IPS-18a (cell line): Measurements from ENCODE around the gene LOXL4.

Experiments used
- H3K27ac ChIP-seq: one replicate; pipeline ENCODE4 v1.5.1; 2013; ENCODE audit warnings: low read length
- H3K27me3 ChIP-seq: one replicate; pipeline ENCODE4 v1.6.1; 2013; ENCODE audit warnings: mild to moderate bottlenecking, low read length; ENCODE audit not compliant: control insufficient read depth, insufficient read depth
- H3K36me3 ChIP-seq: one replicate; pipeline ENCODE4 v1.6.1; 2013; ENCODE audit warnings: low read depth, low read length; ENCODE audit not compliant: control insufficient read depth
- H3K4me1 ChIP-seq: one replicate; pipeline ENCODE4 v1.6.1; 2013; ENCODE audit warnings: low read depth, low read length; ENCODE audit not compliant: control insufficient read depth
- H3K4me3 ChIP-seq: one replicate; pipeline ENCODE4 v1.5.1; 2013; ENCODE audit warnings: low read length
- H3K9ac ChIP-seq: one replicate; pipeline ENCODE4 v1.6.1; 2013; ENCODE audit warnings: mild to moderate bottlenecking, low read length, moderate library complexity
- H3K9me3 ChIP-seq: one replicate; pipeline ENCODE4 v1.6.1; 2013; ENCODE audit warnings: low read depth, low read length; ENCODE audit not compliant: control insufficient read depth

Gene LOXL4

DNA sequence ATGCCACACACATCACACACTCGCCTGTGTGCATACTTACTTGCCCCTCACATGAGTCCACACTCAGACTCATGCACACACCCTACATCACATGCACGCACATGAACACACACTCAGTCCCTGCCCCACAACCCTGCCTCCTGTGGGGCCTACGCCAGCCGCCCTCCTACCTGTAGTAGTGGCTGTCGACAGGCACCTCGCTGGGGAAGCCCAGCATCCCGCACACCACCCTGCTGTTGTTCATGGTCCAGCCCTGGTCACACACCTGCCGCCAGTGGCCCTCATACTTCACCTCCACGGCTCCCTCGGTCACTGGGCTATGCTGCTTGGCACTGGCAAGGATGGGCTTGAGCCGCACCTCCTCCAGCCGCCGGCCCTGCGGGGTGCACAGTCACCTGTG is 7.2 kb downstream of the LOXL4 start:
- Histone ChIP-seq H3K27me3 (no peaks in the 10 kb centered on the region), H3K9ac (no peak overlapping the region), H3K4me3 (no peak overlapping the region), H3K9me3 (no peaks in the 10 kb centered on the region), H3K4me1 (no peaks in the 10 kb centered on the region), H3K36me3 (no peaks in the 10 kb centered on the region), H3K27ac (no peak overlapping the region)

DNA sequence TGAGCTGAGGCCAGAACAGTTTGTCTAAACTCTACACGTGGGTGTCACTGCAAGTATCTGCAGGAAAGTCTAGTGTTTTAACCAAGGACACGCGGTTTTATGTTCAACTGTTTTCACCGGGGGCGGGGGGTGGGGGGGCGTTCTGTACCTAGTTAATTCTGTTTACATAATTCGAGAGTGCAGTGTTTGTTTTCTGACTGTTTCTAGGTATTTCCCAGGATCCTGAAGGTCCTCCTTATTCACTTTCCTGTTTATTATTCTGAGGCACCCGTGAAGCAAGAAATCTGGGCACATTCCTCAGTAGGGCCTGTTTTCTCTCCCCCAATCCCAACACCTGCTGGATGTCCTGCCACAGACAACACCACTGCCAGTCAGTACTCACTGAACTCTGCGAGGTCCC is 7.6 kb downstream of the LOXL4 start:
- H3K27me3 ChIP-seq, result no peaks in the 10 kb centered on the region
- no peak overlapping the region for H3K27ac ChIP-seq
- H3K4me3 ChIP-seq, result no peak overlapping the region
- H3K9me3 ChIP-seq, result no peaks in the 10 kb centered on the region
- no peak overlapping the region for H3K9ac ChIP-seq
- no peaks in the 10 kb centered on the region for H3K4me1 ChIP-seq
- no peaks in the 10 kb centered on the region for H3K36me3 ChIP-seq

DNA sequence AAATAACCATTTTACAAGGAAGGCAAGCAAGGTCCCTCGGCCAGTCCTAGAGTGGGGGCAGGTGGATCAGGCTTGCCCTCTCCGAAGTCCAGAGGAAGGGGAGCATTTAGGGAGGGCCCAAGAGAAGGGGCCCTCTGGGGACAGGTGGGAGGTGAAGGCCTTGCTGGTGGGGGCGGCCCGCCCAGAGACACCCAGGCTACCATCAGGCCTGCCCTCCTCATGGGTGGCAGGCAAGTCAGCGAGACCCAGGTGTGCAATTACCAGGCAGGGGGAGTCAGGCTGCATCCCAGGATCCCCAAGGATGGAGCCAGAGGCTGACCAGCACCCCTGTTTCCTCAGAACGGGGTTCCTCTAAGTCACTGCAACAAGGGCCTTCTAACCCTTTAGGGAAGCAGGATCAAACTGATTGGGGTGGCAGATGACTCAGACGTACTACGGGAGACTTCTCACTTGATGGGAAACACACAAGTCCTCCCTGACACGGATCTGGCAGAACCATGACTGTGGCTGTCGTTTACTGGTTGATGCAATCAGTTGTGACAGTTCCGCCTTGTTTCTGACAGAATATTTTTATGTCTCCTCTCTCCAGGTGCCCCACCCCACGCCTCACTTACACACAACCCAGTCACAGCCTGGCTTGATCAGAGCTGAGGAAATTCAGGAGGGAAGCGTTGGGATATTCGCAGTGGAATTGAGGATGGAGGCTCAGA is 8.2 kb downstream of the LOXL4 start:
- no peak overlapping the region for H3K27ac ChIP-seq
- no peak overlapping the region for H3K4me3 ChIP-seq
- no peaks in the 10 kb centered on the region for H3K36me3 ChIP-seq
- no peaks in the 10 kb centered on the region for H3K27me3 ChIP-seq
- H3K9me3 ChIP-seq, result no peaks in the 10 kb centered on the region
- H3K9ac ChIP-seq, result no peak overlapping the region
- no peaks in the 10 kb centered on the region for H3K4me1 ChIP-seq

- Histone ChIP-seq H3K27me3 (no peaks in the 10 kb centered on the region), H3K9me3 (no peaks in the 10 kb centered on the region), H3K36me3 (no peaks in the 10 kb centered on the region), H3K9ac (no peak overlapping the region), H3K4me3 (no peak overlapping the region), H3K27ac (no peak overlapping the region), H3K4me1 (no peaks in the 10 kb centered on the region)
These were observed 9.1 kb downstream of the LOXL4 start for GRCh38 chr10:98258683-98259454.

DNA sequence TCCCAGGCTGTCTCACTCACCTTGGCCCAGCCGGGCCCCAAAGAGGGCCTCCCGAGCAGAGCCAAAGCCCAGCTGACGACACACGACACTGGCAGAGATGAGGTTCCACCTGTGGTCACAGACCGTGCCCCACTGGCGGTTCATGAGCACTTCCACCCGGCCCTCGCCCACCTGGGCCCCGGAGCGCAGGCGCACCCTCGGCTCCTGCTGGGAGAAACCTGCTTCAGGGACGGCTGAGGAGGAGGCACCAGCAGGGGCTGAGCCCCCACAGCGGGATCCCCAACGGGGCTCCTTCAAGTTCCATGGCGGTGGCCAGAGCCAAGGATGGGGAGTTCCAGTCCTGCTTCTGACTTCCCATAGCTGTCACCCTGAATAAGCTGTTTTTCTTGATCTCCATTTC is 10.0 kb downstream of the LOXL4 start:
- Histone ChIP-seq H3K27ac (no peak overlapping the region), H3K27me3 (no peaks in the 10 kb centered on the region), H3K4me3 (no peak overlapping the region), H3K36me3 (no peaks in the 10 kb centered on the region), H3K9me3 (no peaks in the 10 kb centered on the region), H3K9ac (no peak overlapping the region), H3K4me1 (no peaks in the 10 kb centered on the region)

- Histone ChIP-seq H3K27me3 (no peaks in the 10 kb centered on the region), H3K4me1 (no peaks in the 10 kb centered on the region), H3K27ac (no peak overlapping the region), H3K9me3 (no peaks in the 10 kb centered on the region), H3K36me3 (no peaks in the 10 kb centered on the region), H3K9ac (no peak overlapping the region), H3K4me3 (no peak overlapping the region)
These were observed 10.8 kb downstream of the LOXL4 start for GRCh38 chr10:98257198-98257597.

GRCh38 chr10:98256692-98257091 is 11.3 kb downstream of the LOXL4 start:
- H3K27ac ChIP-seq, result no peak overlapping the region
- H3K9me3 ChIP-seq, result no peaks in the 10 kb centered on the region
- no peaks in the 10 kb centered on the region for H3K27me3 ChIP-seq
- H3K9ac ChIP-seq, result no peak overlapping the region
- no peak overlapping the region for H3K4me3 ChIP-seq
- H3K36me3 ChIP-seq, result no peaks in the 10 kb centered on the region
- H3K4me1 ChIP-seq, result peaks cover 2% of the 10 kb centered on the region

- Histone ChIP-seq H3K4me1 (peaks cover 2% of the 10 kb centered on the region), H3K27ac (no peak overlapping the region), H3K4me3 (no peak overlapping the region), H3K9ac (no peak overlapping the region), H3K36me3 (no peaks in the 10 kb centered on the region), H3K27me3 (no peaks in the 10 kb centered on the region), H3K9me3 (no peaks in the 10 kb centered on the region)
These were observed 12.7 kb downstream of the LOXL4 start for GRCh38 chr10:98255146-98255877.

DNA sequence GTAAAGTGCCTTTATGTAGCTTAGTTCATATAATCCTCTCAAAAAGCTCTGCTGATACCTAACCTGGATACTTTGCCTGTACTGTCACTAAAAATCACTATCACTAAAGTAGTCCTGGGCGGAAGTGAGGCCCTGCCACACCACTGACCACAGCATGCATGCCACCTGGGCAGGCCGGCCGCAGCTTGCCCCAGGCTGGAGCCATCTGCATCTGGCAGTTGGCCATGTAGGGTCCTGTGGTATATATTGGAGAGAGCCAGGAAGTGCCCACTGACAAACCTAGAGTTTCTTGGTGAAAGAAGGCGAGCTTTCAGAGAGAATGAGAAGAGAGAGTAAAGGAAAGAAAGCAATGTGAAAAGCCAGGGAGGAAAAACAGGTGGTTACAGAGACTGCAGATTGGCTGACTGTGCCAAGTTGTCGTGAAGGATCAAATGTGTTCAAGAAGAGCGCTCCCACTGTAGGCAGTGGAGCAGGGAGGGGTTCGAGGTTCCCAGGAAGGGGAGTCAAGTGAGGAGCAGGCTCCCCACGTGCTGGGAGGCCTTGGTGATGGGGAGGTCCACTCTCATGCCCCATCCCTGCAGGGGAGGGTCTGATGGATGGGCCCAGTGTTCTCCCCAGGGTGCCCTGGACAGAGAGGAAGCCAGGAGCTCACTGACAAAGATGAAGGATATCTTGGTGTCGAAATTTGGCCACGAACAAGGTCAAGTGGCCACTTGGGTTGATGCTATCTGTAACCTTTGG is 13.6 kb downstream of the LOXL4 start:
- no peak overlapping the region for H3K27ac ChIP-seq
- peaks cover 2% of the 10 kb centered on the region for H3K4me1 ChIP-seq
- H3K27me3 ChIP-seq, result no peaks in the 10 kb centered on the region
- no peak overlapping the region for H3K4me3 ChIP-seq
- H3K9ac ChIP-seq, result no peak overlapping the region
- no peaks in the 10 kb centered on the region for H3K9me3 ChIP-seq
- no peaks in the 10 kb centered on the region for H3K36me3 ChIP-seq

DNA sequence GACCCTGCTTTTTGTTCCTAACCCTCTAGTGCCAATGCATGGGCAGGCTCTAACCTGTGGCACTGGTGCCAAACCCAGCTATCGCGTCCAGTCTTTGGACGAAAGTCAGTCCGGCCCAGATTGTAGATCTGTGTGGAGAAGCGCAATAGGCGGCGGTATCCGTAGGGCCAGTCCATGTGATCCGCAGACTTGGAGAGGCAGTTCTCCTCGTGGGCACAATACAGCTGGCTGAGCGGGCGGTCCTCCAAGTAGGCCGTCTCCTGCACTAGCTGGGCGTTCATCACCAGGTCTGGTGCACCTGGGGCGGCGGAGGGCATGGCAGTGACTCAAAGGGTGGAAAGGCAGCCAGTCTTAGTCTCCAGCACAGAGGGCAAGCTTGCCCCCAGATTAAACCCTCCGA is 14.5 kb downstream of the LOXL4 start:
- no peaks in the 10 kb centered on the region for H3K9me3 ChIP-seq
- no peaks in the 10 kb centered on the region for H3K36me3 ChIP-seq
- H3K4me3 ChIP-seq, result no peak overlapping the region
- H3K27ac ChIP-seq, result no peak overlapping the region
- H3K4me1 ChIP-seq, result peaks cover 2% of the 10 kb centered on the region
- no peaks in the 10 kb centered on the region for H3K27me3 ChIP-seq
- H3K9ac ChIP-seq, result no peak overlapping the region

DNA sequence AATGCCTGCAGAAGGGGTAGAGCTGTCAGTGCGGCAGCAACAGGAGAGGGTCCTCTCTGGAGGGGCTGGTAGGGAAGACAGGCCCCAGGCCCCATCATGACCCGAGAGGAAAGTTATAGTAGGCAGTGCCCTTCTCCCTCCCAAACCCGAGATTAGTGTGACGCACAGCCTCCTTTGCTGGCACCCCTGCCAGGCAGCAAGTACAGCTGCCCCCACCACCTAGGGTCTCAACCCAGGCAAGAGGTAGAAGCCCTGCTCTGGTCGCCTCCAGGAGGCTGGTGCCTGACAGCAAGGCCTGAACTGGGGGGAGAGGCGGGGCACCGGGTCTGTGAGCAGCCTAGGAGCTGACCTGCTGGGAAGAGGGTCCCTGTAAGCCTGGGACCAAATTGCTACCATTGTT is 15.5 kb downstream of the LOXL4 start:
- no peaks in the 10 kb centered on the region for H3K36me3 ChIP-seq
- H3K4me3 ChIP-seq, result no peak overlapping the region
- H3K27me3 ChIP-seq, result no peaks in the 10 kb centered on the region
- H3K27ac ChIP-seq, result no peak overlapping the region
- peaks cover 2% of the 10 kb centered on the region for H3K4me1 ChIP-seq
- H3K9me3 ChIP-seq, result no peaks in the 10 kb centered on the region
- no peak overlapping the region for H3K9ac ChIP-seq
